Measurements from ENCODE around the gene MCAT. TPM values are rescaled to one million over a fixed set of nuclear protein-coding genes. Genes with fewer than 3 reads are reported as not detected.
"Not testable (repeated sequence)": the region's sequence is repeated elsewhere in the genome, so short reads cannot be mapped to it uniquely, and the experiment has no call there.

Gene MCAT
- total and polyA plus RNA-seq, 4 donors, result 6.5 to 12.8 (median 9.9) TPM

GRCh38 chr22:43113526-43114251, 29.5 kb downstream of the MCAT start:
- no peaks in the 10 kb centered on the region for H3K4me1 ChIP-seq (ENCODE audit: control insufficient read depth in 1 of 2, insufficient read depth in 2 of 2, low read length in 2 of 2)
- H3K27ac ChIP-seq (ENCODE audit: low read depth in 1 of 2, low read length in 2 of 2), result no peak overlapping the region
- H3K4me3 ChIP-seq (ENCODE audit: low read length in 2 of 2), result no peak overlapping the region
- DNase-seq (no peak), ATAC-seq (ENCODE audit: low FRiP score) (no peak)
- no peaks in the 10 kb centered on the region for H3K9me3 ChIP-seq (ENCODE audit: control insufficient read depth, low read length)
- intact Hi-C loops (cut with DNase I), result no loop called here
- H3K27me3 ChIP-seq (ENCODE audit: control insufficient read depth in 1 of 2, insufficient read depth in 2 of 2, low read length in 1 of 2), result no peaks in the 10 kb centered on the region
- WGBS, 2 donors, result 63 to 73% methylated on average over 13 of the region's 13 CpGs
- H3K36me3 ChIP-seq (ENCODE audit: control insufficient read depth in 1 of 2, insufficient read depth in 2 of 2, low read length in 1 of 2), result no peaks in the 10 kb centered on the region

- DNase-seq (no peak), ATAC-seq (ENCODE audit: low FRiP score) (peak; percentile 34)
- Histone ChIP-seq H3K9me3 (ENCODE audit: control insufficient read depth, low read length) (no peaks in the 10 kb centered on the region), H3K27me3 (ENCODE audit: control insufficient read depth in 1 of 2, insufficient read depth in 2 of 2, low read length in 1 of 2) (no peaks in the 10 kb centered on the region), H3K27ac (ENCODE audit: low read depth in 1 of 2, low read length in 2 of 2) (no peak overlapping the region), H3K36me3 (ENCODE audit: control insufficient read depth in 1 of 2, insufficient read depth in 2 of 2, low read length in 1 of 2) (no peaks in the 10 kb centered on the region), H3K4me3 (ENCODE audit: low read length in 2 of 2) (peak overlapping the region; percentile 18 to 19), H3K4me1 (ENCODE audit: control insufficient read depth in 1 of 2, insufficient read depth in 2 of 2, low read length in 2 of 2) (no peaks in the 10 kb centered on the region)
- WGBS, 2 donors, result 5% methylated on average over 84 to 86 of the region's 86 CpGs
- intact Hi-C loops (cut with DNase I), result no loop called here
These were observed 32.1 kb downstream of the MCAT start for GRCh38 chr22:43110927-43111623.

- H3K27ac ChIP-seq (ENCODE audit: low read depth in 1 of 2, low read length in 2 of 2), result no peak within 1 kb of the TSS
- no peaks in the 10 kb centered on the region for H3K27me3 ChIP-seq (ENCODE audit: control insufficient read depth in 1 of 2, insufficient read depth in 2 of 2, low read length in 1 of 2)
- H3K36me3 ChIP-seq (ENCODE audit: control insufficient read depth in 1 of 2, insufficient read depth in 2 of 2, low read length in 1 of 2), result no peaks in the 10 kb centered on the region
- ATAC-seq (ENCODE audit: low FRiP score) (peak; percentile 29), DNase-seq (peak in 1 of 2 donors; percentile 58)
- WGBS, 2 donors, result 1% methylated on average over 29 to 49 of the region's 49 CpGs
- intact Hi-C loops (cut with DNase I), result no loop called here
- H3K4me1 ChIP-seq (ENCODE audit: control insufficient read depth in 1 of 2, insufficient read depth in 2 of 2, low read length in 2 of 2), result no peaks in the 10 kb centered on the region
- H3K9me3 ChIP-seq (ENCODE audit: control insufficient read depth, low read length), result no peaks in the 10 kb centered on the region
- peak within 1 kb of the TSS; percentile 18 to 19 for H3K4me3 ChIP-seq (ENCODE audit: low read length in 2 of 2)
These were observed 32.7 kb downstream of the MCAT start, which contains the start of gene BIK for GRCh38 chr22:43110444-43110926. Gene BIK (plus strand): TSS chr22:43110750. CDS start chr22:43124023, 13,273 bp downstream.

DNA sequence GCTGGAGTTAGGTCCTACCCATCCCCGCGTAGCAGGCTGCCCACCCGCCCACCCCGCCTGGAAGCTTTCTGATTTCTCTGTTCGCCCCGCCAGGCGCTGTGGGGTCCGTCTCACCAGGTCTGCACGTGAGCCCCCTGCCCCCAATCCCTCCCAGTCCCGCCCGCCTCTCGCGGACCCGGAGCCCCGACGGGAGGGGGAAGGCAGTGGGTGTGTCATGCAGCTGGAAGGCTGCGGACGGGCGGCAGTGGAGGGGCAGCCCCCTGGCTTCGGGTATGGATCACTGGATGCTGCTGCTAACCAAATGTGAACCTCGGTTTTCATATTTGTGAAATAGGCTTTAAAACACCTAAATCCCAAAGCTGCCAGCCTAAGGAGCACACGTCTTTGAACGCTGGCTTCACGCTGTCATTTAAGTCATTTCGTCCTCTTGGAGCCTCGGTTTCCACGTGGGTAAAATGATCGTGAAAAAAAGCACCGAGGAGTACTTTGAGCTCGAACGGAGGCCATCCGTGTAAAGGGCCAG, 33.2 kb downstream of the MCAT start:
- intact Hi-C loops (cut with DNase I), result no loop called here
- Histone ChIP-seq H3K4me3 (ENCODE audit: low read length in 2 of 2) (peak overlapping the region; percentile 18 to 19), H3K4me1 (ENCODE audit: control insufficient read depth in 1 of 2, insufficient read depth in 2 of 2, low read length in 2 of 2) (no peaks in the 10 kb centered on the region), H3K9me3 (ENCODE audit: control insufficient read depth, low read length) (no peaks in the 10 kb centered on the region), H3K27me3 (ENCODE audit: control insufficient read depth in 1 of 2, insufficient read depth in 2 of 2, low read length in 1 of 2) (no peaks in the 10 kb centered on the region), H3K36me3 (ENCODE audit: control insufficient read depth in 1 of 2, insufficient read depth in 2 of 2, low read length in 1 of 2) (no peaks in the 10 kb centered on the region), H3K27ac (ENCODE audit: low read depth in 1 of 2, low read length in 2 of 2) (no peak overlapping the region)
- 2 to 5% methylated on average over 28 to 32 of the region's 32 CpGs for WGBS, 2 donors
- no peak for ATAC-seq (ENCODE audit: low FRiP score)
- DNase-seq, result no peak

DNA sequence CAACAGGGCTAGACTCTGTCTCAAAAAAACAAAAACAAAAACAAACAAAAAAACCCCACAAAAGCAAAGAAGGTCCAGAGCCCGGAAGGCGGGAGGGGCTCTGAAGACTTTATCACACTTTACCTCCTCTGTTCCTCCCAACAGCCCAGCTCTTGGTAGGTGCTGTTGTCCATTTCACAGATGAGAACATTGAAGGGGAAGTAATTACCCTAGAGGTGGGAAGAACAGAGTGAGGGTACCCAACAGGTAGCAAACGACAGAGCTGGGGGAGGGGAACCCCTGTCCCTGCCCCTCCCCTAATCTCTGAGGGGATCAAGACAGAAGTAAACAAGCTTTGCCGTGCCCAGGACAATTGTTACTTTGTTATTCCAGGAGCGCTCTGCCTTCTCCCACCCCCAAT, 33.7 kb downstream of the MCAT start:
- DNase-seq, result no peak
- no peak overlapping the region for H3K27ac ChIP-seq (ENCODE audit: low read depth in 1 of 2, low read length in 2 of 2)
- ATAC-seq (ENCODE audit: low FRiP score), result no peak
- H3K36me3 ChIP-seq (ENCODE audit: control insufficient read depth in 1 of 2, insufficient read depth in 2 of 2, low read length in 1 of 2), result no peaks in the 10 kb centered on the region
- H3K9me3 ChIP-seq (ENCODE audit: control insufficient read depth, low read length), result no peaks in the 10 kb centered on the region
- intact Hi-C loops (cut with DNase I), result no loop called here
- WGBS, 2 donors, result 38 to 40% methylated on average over 5 of the region's 5 CpGs
- H3K27me3 ChIP-seq (ENCODE audit: control insufficient read depth in 1 of 2, insufficient read depth in 2 of 2, low read length in 1 of 2), result no peaks in the 10 kb centered on the region
- no peaks in the 10 kb centered on the region for H3K4me1 ChIP-seq (ENCODE audit: control insufficient read depth in 1 of 2, insufficient read depth in 2 of 2, low read length in 2 of 2)
- no peak overlapping the region for H3K4me3 ChIP-seq (ENCODE audit: low read length in 2 of 2)

DNA sequence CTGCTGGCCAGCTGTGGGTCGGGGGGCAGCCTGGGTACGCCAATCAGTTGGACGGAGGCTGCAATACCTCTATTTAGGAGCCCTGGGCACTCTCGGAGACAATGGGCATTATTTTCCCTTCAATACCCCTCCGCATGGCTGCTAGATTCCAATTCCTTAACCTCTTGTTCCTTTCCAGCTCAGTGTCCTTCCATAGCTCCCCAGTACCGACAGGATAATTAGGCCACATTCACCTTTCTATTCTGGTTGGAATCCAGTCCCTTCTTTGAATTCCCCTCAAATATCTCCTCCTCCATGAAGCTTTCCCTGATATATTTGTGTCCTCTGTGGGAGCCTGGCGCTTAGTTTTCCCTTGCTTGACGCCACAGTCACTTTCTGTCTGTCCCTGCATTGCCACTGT, 36.9 kb downstream of the MCAT start:
- Histone ChIP-seq H3K27me3 (ENCODE audit: control insufficient read depth in 1 of 2, insufficient read depth in 2 of 2, low read length in 1 of 2) (no peaks in the 10 kb centered on the region), H3K9me3 (ENCODE audit: control insufficient read depth, low read length) (no peaks in the 10 kb centered on the region), H3K4me3 (ENCODE audit: low read length in 2 of 2) (no peak overlapping the region), H3K27ac (ENCODE audit: low read depth in 1 of 2, low read length in 2 of 2) (no peak overlapping the region), H3K4me1 (ENCODE audit: control insufficient read depth in 1 of 2, insufficient read depth in 2 of 2, low read length in 2 of 2) (no peaks in the 10 kb centered on the region), H3K36me3 (ENCODE audit: control insufficient read depth in 1 of 2, insufficient read depth in 2 of 2, low read length in 1 of 2) (no peaks in the 10 kb centered on the region)
- WGBS, 2 donors, result 90 to 92% methylated on average over 8 of the region's 8 CpGs
- DNase-seq (no peak), ATAC-seq (ENCODE audit: low FRiP score) (no peak)
- intact Hi-C loops (cut with DNase I), result no loop called here

GRCh38 chr22:43104950-43105349, 38.2 kb downstream of the MCAT start:
- 96 to 97% methylated on average over 3 of the region's 3 CpGs for WGBS, 2 donors
- H3K27me3 ChIP-seq (ENCODE audit: control insufficient read depth in 1 of 2, insufficient read depth in 2 of 2, low read length in 1 of 2); H3K9me3 ChIP-seq (ENCODE audit: control insufficient read depth, low read length); H3K36me3 ChIP-seq (ENCODE audit: control insufficient read depth in 1 of 2, insufficient read depth in 2 of 2, low read length in 1 of 2); H3K4me1 ChIP-seq (ENCODE audit: control insufficient read depth in 1 of 2, insufficient read depth in 2 of 2, low read length in 2 of 2); DNase-seq; H3K27ac ChIP-seq (ENCODE audit: low read depth in 1 of 2, low read length in 2 of 2); intact Hi-C loops (cut with DNase I); ATAC-seq (ENCODE audit: low FRiP score); H3K4me3 ChIP-seq (ENCODE audit: low read length in 2 of 2): not testable (repeated sequence)

DNA sequence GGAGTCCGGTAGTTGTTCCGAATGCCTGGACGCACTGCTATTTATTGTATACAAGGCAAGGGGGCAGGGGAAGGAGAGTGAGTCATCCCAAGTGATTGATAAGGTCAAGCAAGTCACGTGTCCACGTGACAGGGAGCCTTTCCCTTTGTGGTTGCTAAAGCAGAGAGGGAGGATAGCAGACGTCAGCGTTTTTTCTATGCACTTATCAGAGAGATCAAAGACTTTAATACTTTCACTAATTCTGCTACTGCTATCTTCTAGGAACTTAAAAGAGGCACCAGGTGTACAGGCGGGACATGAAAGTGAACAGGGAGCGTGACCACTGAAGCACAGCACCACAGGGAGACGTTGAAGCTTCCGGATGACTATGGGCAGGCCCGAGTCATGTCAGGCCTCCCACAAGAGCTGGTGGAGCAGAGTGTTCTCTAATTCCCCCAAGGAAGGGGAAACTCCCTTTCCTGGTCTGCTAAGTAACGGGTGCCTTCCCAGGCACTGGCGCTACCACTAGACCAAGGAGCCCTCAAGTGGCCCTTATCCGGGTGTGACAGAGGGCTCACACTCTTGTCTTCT, 39.1 kb downstream of the MCAT start:
- H3K4me3 ChIP-seq (ENCODE audit: low read length in 2 of 2); H3K27ac ChIP-seq (ENCODE audit: low read depth in 1 of 2, low read length in 2 of 2); H3K9me3 ChIP-seq (ENCODE audit: control insufficient read depth, low read length); H3K4me1 ChIP-seq (ENCODE audit: control insufficient read depth in 1 of 2, insufficient read depth in 2 of 2, low read length in 2 of 2); DNase-seq; intact Hi-C loops (cut with DNase I); ATAC-seq (ENCODE audit: low FRiP score); H3K36me3 ChIP-seq (ENCODE audit: control insufficient read depth in 1 of 2, insufficient read depth in 2 of 2, low read length in 1 of 2); H3K27me3 ChIP-seq (ENCODE audit: control insufficient read depth in 1 of 2, insufficient read depth in 2 of 2, low read length in 1 of 2): not testable (repeated sequence)
- WGBS, 2 donors, result 75 to 81% methylated on average over 15 of the region's 15 CpGs

Measured in aorta (tissue), 5 donors.